Thyroid gland (tissue), 4 donors: Measurements from ENCODE around the gene FRMD8.
A peak's percentile ranks its signal among the peaks of the same experiment; 100 is the strongest.

Experiments
- CTCF ChIP-seq, 6 experiments: fragments of 200-600 bp in 3 of 6; fragments of 450-650 bp in 3 of 6; sonication (generic) in 3 of 6; IDR thresholded peaks; one replicate each; pipeline ENCODE4 v1.5.1; 2016 to 2019; ENCODE audit warnings: antibody characterized with exemption in 6 of 6, mild to moderate bottlenecking in 2 of 6, inconsistent platforms in 1 of 6, moderate library complexity in 1 of 6
- POLR2A ChIP-seq, 2 donors: fragments of 450-650 bp; IDR thresholded peaks; one replicate each; pipeline ENCODE4 v1.6.1; 2017; ENCODE audit warnings: antibody characterized with exemption in 2 of 2, mild to moderate bottlenecking in 2 of 2, moderate library complexity in 1 of 2

- TF ChIP-seq CTCF (IDR thresholded peaks at IDR 0.05) (no peak), POLR2A (IDR thresholded peaks at IDR 0.05) (peak in 1 of 2 donors; percentile 66)
Observed at GRCh38 chr11:65354265-65355012, 32.0 kb upstream of the FRMD8 start, which contains the start of gene TIGD3.
